Endothelial cell (in vitro differentiated cells): ENCODE results near the gene CEP295NL. TPM values are rescaled to one million over a fixed set of nuclear protein-coding genes. Genes with fewer than 3 reads are reported as not detected.

Source experiments
- DNase-seq: peaks from one replicate; pipeline ENCODE4 v3.0.0; 2021; ENCODE audit warnings: low spot score
- H3K27ac Mint-ChIP-seq: one replicate; pipeline ENCODE4 v1.8.0; 2021; ENCODE audit warnings: mixed read lengths, inconsistent platforms; ENCODE audit not compliant: unreplicated experiment
- H3K27me3 Mint-ChIP-seq: one replicate; pipeline ENCODE4 v1.8.0; 2021; ENCODE audit warnings: mild to moderate bottlenecking, moderate library complexity, mixed read lengths, inconsistent platforms; ENCODE audit not compliant: unreplicated experiment
- H3K36me3 Mint-ChIP-seq: one replicate; pipeline ENCODE4 v1.8.0; 2021; ENCODE audit warnings: mild to moderate bottlenecking, low read depth, mixed read lengths, inconsistent platforms; ENCODE audit not compliant: unreplicated experiment
- H3K4me1 Mint-ChIP-seq: one replicate; pipeline ENCODE4 v1.8.0; 2021; ENCODE audit warnings: mild to moderate bottlenecking, mixed read lengths, inconsistent platforms; ENCODE audit not compliant: unreplicated experiment
- H3K4me3 Mint-ChIP-seq: one replicate; pipeline ENCODE4 v1.8.0; 2021; ENCODE audit warnings: mild to moderate bottlenecking, mixed read lengths, inconsistent platforms; ENCODE audit not compliant: unreplicated experiment
- H3K9me3 Mint-ChIP-seq: one replicate; pipeline ENCODE4 v1.8.0; 2021; ENCODE audit warnings: mixed read lengths, inconsistent platforms; ENCODE audit not compliant: unreplicated experiment
- total RNA-seq: library from RNA; stranded (reverse); fragmentation: NEBNext Ultra II Directional; extraction: Animal tissue kit (Norgen Biotek cat#: 25700); gene quantifications from one replicate; pipeline ENCODE4 v1.2.1, GENCODE V29; 2021; ENCODE audit not compliant: unreplicated experiment
- TF ChIP-seq, protein P1 (sequence below): fragments of 200-600 bp; sonication (generic); IDR thresholded peaks from one replicate; pipeline ENCODE4 v1.5.0; 2021; ENCODE audit warnings: antibody characterized with exemption; ENCODE audit not compliant: unreplicated experiment

Gene CEP295NL
- total RNA-seq, 1 donor from 2014 or later, result 1.4 TPM

DNA sequence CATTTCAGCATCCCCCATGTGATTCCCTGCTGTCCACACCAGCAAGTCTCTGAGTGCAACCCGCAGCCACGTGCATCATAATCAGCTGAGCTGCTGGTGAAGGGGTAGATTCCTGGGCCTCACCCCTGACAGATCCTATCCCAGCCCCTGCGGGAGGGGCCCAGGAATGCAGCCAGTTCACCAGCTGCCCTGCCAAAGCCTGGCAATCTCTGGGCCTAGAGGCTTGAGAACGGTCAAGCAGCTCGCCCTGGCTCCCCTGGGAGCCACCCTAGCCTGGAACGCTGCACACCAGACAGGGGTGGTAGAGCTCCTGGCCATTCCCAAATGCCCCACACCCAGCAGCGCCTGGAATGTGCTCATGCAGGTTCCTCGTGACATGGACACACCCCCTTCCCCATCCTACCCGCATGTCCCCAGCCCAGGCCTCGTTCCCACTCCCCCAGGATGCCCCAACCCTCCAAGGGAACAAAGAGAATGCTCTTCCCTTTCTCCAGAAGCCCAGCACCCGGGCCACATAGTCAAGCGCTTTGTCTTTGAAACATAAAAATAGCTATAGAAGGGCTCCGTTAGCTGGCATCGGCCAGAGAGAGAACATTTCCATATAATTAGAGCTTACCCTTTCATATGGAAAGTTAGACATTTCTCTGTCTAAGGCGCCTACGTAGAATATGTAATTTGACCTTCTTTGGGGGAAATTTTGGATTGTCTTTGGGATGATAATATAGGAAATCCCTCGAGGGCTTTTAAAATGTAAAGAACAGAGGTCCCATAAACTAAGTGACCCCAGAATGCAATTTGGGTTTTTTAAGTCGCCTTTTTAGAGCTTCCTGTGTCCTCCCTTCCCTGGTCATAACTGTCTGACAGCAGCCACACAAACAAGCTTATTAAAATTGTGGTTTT lies 3.4 kb downstream of the CEP295NL start:
- no peak overlapping the region for H3K4me3 Mint-ChIP-seq
- no peaks in the 10 kb centered on the region for H3K9me3 Mint-ChIP-seq
- peaks cover 5% of the 10 kb centered on the region for H3K36me3 Mint-ChIP-seq
- peaks cover 2% of the 10 kb centered on the region for H3K4me1 Mint-ChIP-seq
- peaks cover 2% of the 10 kb centered on the region for H3K27me3 Mint-ChIP-seq
- H3K27ac Mint-ChIP-seq, result no peak overlapping the region
- DNase-seq, result no peak
- TF ChIP-seq, protein P1, sequence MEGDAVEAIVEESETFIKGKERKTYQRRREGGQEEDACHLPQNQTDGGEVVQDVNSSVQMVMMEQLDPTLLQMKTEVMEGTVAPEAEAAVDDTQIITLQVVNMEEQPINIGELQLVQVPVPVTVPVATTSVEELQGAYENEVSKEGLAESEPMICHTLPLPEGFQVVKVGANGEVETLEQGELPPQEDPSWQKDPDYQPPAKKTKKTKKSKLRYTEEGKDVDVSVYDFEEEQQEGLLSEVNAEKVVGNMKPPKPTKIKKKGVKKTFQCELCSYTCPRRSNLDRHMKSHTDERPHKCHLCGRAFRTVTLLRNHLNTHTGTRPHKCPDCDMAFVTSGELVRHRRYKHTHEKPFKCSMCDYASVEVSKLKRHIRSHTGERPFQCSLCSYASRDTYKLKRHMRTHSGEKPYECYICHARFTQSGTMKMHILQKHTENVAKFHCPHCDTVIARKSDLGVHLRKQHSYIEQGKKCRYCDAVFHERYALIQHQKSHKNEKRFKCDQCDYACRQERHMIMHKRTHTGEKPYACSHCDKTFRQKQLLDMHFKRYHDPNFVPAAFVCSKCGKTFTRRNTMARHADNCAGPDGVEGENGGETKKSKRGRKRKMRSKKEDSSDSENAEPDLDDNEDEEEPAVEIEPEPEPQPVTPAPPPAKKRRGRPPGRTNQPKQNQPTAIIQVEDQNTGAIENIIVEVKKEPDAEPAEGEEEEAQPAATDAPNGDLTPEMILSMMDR, result no peak

DNA sequence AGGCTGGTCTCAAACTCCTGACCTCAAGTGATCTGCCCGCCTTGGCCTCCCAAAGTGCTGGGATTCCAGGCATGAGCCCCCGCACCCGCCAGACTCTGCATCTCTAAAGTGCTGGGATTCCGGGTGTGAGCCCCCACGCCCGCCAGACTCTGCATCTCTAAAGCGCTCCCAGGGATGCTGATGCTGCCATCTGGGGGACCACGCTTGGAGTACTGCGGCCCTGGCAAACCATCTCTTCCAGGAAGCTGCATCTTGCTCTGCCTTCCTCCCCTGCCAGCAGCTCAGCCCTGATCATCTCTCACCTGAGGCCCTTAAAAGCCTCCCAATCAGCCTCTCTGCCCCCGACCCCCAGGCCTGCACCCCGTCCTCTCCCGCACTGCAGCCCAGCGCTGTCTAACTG lies 4.1 kb downstream of the CEP295NL start:
- Mint-ChIP-seq H3K4me3 (no peak overlapping the region), H3K27ac (no peak overlapping the region), H3K27me3 (peaks cover 2% of the 10 kb centered on the region), H3K36me3 (peaks cover 5% of the 10 kb centered on the region), H3K9me3 (no peaks in the 10 kb centered on the region), H3K4me1 (peaks cover 2% of the 10 kb centered on the region)
- DNase-seq, result no peak
- TF ChIP-seq, protein P1, result no peak

DNA sequence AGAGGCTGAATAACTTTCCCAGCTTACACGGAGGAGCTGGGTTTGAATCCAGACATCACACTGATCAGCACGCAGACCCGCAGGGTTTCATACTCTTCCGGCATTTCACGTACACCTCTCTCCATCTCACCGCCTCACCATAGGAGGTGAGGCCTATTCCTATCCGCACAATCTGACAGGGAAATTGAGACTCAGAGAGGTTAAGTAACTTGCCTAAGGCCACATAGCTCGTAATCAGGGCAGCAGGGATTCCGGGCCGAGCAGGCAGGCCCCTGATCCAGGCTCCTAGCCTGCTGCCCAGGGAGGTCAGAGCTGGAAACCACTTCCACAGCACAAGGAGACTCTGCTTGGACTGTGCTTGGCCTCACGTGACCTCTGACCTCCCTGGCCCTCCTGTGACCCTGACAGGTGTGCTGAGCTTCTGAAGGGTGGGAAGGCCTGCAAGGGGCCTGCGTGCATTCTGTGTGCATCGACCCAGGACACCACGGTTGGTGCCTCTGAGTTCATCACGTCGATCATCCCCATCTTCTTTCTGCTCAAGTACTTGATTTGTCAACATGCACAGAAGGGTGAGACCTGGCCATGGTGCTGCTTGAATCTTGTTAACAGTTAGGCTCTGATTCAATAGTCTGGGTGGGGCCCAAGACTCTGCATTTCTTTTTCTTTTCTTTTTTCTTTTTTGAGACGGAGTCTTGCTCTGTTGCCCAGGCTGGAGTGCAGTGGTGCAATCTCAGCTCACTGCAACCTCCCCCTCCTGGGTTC lies 4.7 kb downstream of the CEP295NL start:
- H3K4me3 Mint-ChIP-seq, result no peak overlapping the region
- peaks cover 9% of the 10 kb centered on the region for H3K4me1 Mint-ChIP-seq
- H3K36me3 Mint-ChIP-seq, result peaks cover 5% of the 10 kb centered on the region
- TF ChIP-seq, protein P1, result no peak
- peaks cover 2% of the 10 kb centered on the region for H3K27me3 Mint-ChIP-seq
- no peaks in the 10 kb centered on the region for H3K9me3 Mint-ChIP-seq
- no peak overlapping the region for H3K27ac Mint-ChIP-seq
- DNase-seq, result no peak

DNA sequence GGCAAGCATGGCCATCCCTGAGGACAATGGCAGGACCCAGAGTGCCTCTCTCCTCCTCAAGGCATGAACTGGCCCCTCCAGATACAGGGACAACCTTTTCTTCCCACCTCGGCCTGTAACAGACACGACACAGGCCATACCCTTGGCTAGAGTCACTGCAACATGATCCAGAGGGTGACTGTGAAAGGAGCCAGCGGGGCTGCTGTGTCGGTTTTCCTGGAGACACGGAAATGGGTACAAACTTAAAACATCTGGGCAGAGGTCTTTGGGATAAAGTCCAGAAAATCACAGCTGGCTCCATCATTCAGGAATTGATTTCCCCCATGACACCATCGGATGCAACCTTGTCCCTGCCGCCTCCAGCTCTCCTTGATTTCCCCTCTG lies 5.3 kb downstream of the CEP295NL start:
- no peaks in the 10 kb centered on the region for H3K9me3 Mint-ChIP-seq
- H3K4me3 Mint-ChIP-seq, result no peak overlapping the region
- H3K27me3 Mint-ChIP-seq, result peaks cover 2% of the 10 kb centered on the region
- peaks cover 15% of the 10 kb centered on the region for H3K4me1 Mint-ChIP-seq
- peak overlapping the region; percentile 18 for H3K27ac Mint-ChIP-seq
- TF ChIP-seq, protein P1, result no peak
- H3K36me3 Mint-ChIP-seq, result peaks cover 5% of the 10 kb centered on the region
- DNase-seq, result no peak
